K562 (cell line): Measurements from ENCODE around the gene CDK1. TPM values are rescaled to one million over a fixed set of nuclear protein-coding genes. Genes with fewer than 3 reads are reported as not detected.

Experiments
- ATAC-seq: fragments of 200-7000 bp; cut with Tn5 transposase; 3 replicates; pipeline ENCODE4 v1.9.1; 2020; ENCODE audit warnings: moderate library complexity
- BruUV-seq: library from RNA; stranded (reverse); fragments of 400-500 nt; replicated peaks from 2 replicates; lab custom pipeline; 2021; lab: Mats Ljungman, UMichigan
- CTCF ChIA-PET: fragments of 300-600 bp; formaldehyde crosslinking; extraction: SDS; loops from one replicate; lab custom pipeline; 2021; ENCODE audit warnings: low intra/inter-chr PET ratio; lab: Yijun Ruan, JAX
- POLR2A ChIA-PET: fragments of 300-600, 350-650 bp; sonication (Branson Sonifier 250); formaldehyde crosslinking; extraction: SDS; loops from one replicate; lab custom pipeline; 2021; ENCODE audit warnings: antibody characterized with exemption, inconsistent platforms; lab: Yijun Ruan, JAX
- DNase-seq, 4 experiments: peaks; one replicate each; pipeline versions ENCODE4 v3.0.0 to v3.0.0-alpha.2; 2011 to 2018; ENCODE audit warnings: low spot score in 3 of 4, mixed read lengths in 3 of 4; ENCODE audit errors: extremely low read depth in 1 of 4
- FAIRE-seq: peaks from 2 replicates; lab custom pipeline; 2011; peaks lifted over from hg19 to GRCh38; lab: Jason Lieb, UNC
- H2AFZ ChIP-seq: 2 replicates; pipeline ENCODE4 v1.6.0; 2011; ENCODE audit warnings: low read depth, low read length, control low read depth, inconsistent platforms
- H3K27ac ChIP-seq: fragments of 200-600 bp; 3 replicates; pipeline ENCODE4 v1.8.0; 2011; ENCODE audit warnings: low read depth, mild to moderate bottlenecking, control low read depth, inconsistent platforms, low read length, moderate library complexity, mixed read lengths; ENCODE audit errors: extremely low read depth
- H3K27me3 ChIP-seq, 2 experiments: fragments of 300-600 bp in 1 of 2; 2 replicates in 1 of 2; 3 replicates in 1 of 2; pipeline versions ENCODE4 v1.6.0 to v1.8.0; 2011; ENCODE audit warnings: inconsistent platforms in 2 of 2, low read length in 2 of 2, mild to moderate bottlenecking in 1 of 2, mixed read lengths in 1 of 2, moderate library complexity in 1 of 2; ENCODE audit not compliant: control insufficient read depth in 2 of 2, insufficient read depth in 2 of 2
- H3K36me3 ChIP-seq: fragments of 300-600 bp; 3 replicates; pipeline ENCODE4 v1.8.0; 2011; ENCODE audit warnings: mild to moderate bottlenecking, low read length, inconsistent platforms; ENCODE audit not compliant: control insufficient read depth, insufficient read depth
- H3K4me1 ChIP-seq, 2 experiments: fragments of 200-600 bp in 1 of 2; replicated peaks in 1 of 2; 2 replicates in 1 of 2; 3 replicates in 1 of 2; pipeline versions ENCODE4 v1.5.1 to v1.8.0; 2011; ENCODE audit warnings: inconsistent platforms in 2 of 2, low read length in 2 of 2, mild to moderate bottlenecking in 1 of 2, mixed read lengths in 1 of 2, moderate library complexity in 1 of 2; ENCODE audit not compliant: control insufficient read depth in 2 of 2, insufficient read depth in 2 of 2
- H3K4me2 ChIP-seq: 2 replicates; pipeline ENCODE4 v1.6.1; 2011; ENCODE audit warnings: low read length, control low read depth, inconsistent platforms, mixed read lengths; ENCODE audit not compliant: insufficient read depth
- H3K4me3 ChIP-seq: fragments of 200-600 bp; sonication (generic), shearing (Covaris generic); 2 replicates; pipeline ENCODE4 v1.5.1; 2016; ENCODE audit warnings: control low read depth, inconsistent platforms
- H3K79me2 ChIP-seq: fragments of 200-600 bp; 3 replicates; pipeline ENCODE4 v1.8.0; 2011; ENCODE audit warnings: low read length, inconsistent platforms; ENCODE audit not compliant: control insufficient read depth, insufficient read depth
- H3K9ac ChIP-seq, 2 experiments: 2 replicates each; pipeline versions ENCODE4 v1.6.0 to v1.6.1; 2011; ENCODE audit warnings: low read depth in 2 of 2, low read length in 2 of 2, control low read depth in 1 of 2, inconsistent platforms in 1 of 2, mild to moderate bottlenecking in 1 of 2, mixed read lengths in 1 of 2; ENCODE audit not compliant: insufficient read depth in 1 of 2
- H3K9me1 ChIP-seq: one replicate; pipeline ENCODE4 v1.6.0; 2011; ENCODE audit warnings: inconsistent platforms, mild to moderate bottlenecking, low read length, moderate library complexity; ENCODE audit not compliant: control insufficient read depth, insufficient read depth
- H3K9me3 ChIP-seq: replicated peaks from 2 replicates; pipeline ENCODE4 v1.5.1; 2011; ENCODE audit warnings: low read depth, low read length, inconsistent platforms; ENCODE audit not compliant: control insufficient read depth, insufficient read depth
- H4K20me1 ChIP-seq: replicated peaks from 2 replicates; pipeline ENCODE4 v1.6.1; 2011; ENCODE audit warnings: low read length, inconsistent platforms, mixed read lengths; ENCODE audit not compliant: control insufficient read depth, insufficient read depth
- IFI16 ChIP-seq: fragments of 250-450 bp; sonication (Bioruptor Pico); IDR thresholded peaks from 2 replicates; pipeline ENCODE4 v2.1.2; 2022; ENCODE audit warnings: mild to moderate bottlenecking, inconsistent platforms
- PTTG1 ChIP-seq: fragments of 450-650 bp; IDR thresholded peaks from 2 replicates; pipeline ENCODE4 v1.6.1; 2016; ENCODE audit warnings: low read depth, mild to moderate bottlenecking, missing genetic modification characterization, missing compliant biosample characterization
- SLC30A9 ChIP-seq: fragments of 250-450 bp; sonication (Bioruptor Pico); IDR thresholded peaks from 2 replicates; pipeline ENCODE4 v1.8.0; 2022; ENCODE audit warnings: mild to moderate bottlenecking, moderate library complexity
- STAG1 ChIP-seq: sonication (generic); formaldehyde crosslinking; IDR thresholded peaks from 2 replicates; pipeline ENCODE4 v1.5.0; 2020; ENCODE audit warnings: missing genetic modification reagents, borderline replicate concordance
- XRCC3 ChIP-seq: fragments of 450-650 bp; IDR thresholded peaks from 2 replicates; pipeline ENCODE4 v1.6.1; 2017; ENCODE audit warnings: mild to moderate bottlenecking, moderate library complexity
- ZNF24 ChIP-seq: fragments of 450-650 bp; IDR thresholded peaks from 2 replicates; pipeline ENCODE4 v1.6.1; 2016
- WGBS: fragments of 100-300 bp; shearing (Covaris generic); methylation state at CpG from one replicate; pipeline ENCODE4 v1.1.6; 2016; ENCODE audit warnings: low coverage, mixed read lengths; ENCODE audit not compliant: insufficient coverage; ENCODE audit errors: missing lambda C conversion rate; 5-methylcytosine and 5-hydroxymethylcytosine counted together
- in situ Hi-C: fragments of 300-500 bp; cut with MboI; formaldehyde crosslinking; loops from 4 replicates; pipeline ENCODE4 v1.15.0; 2018; ENCODE audit warnings: inconsistent platforms, mixed read lengths
- intact Hi-C: fragments of 100-400 bp; cut with micrococcal nuclease; formaldehyde crosslinking; loops from 2 replicates; pipeline ENCODE4 v1.14.2; 2022
- polyA plus RNA-seq, 8 experiments: library from polyadenylated mRNA; depleted of rRNA in 4 of 8; stranded (reverse) in 5 of 8; unstranded in 3 of 8; fragments of >200 nt; fragmentation: Nextera tagmentation in 2 of 8; fragmentation: Illumina TruSeq in 1 of 8; extraction: Ambion mirVana in 2 of 8; extraction: Trizol in 1 of 8; gene quantifications; 2 replicates each; pipeline versions ENCODE4 v1.2.1 to v1.2.3, GENCODE V29; 2011 to 2014; ENCODE audit warnings: inconsistent platforms in 1 of 8, missing spikeins in 1 of 8
- total RNA-seq, 7 experiments: library from RNA; depleted of rRNA in 6 of 7; stranded (reverse); fragments of >200 nt in 6 of 7; fragmentation: Illumina TruSeq in 2 of 7; extraction: Trizol in 2 of 7; gene quantifications; 2 replicates each; pipeline versions ENCODE4 v1.2.1 to v1.2.3, GENCODE V29; 2011 to 2021; ENCODE audit warnings: low replicate concordance in 1 of 7
- TF ChIP-seq, protein P1 (sequence below): fragments of 250-450 bp; sonication (Bioruptor Pico); IDR thresholded peaks from 2 replicates; pipeline ENCODE4 v1.8.0; 2022; ENCODE audit warnings: moderate library complexity, mild to moderate bottlenecking, inconsistent platforms

Gene CDK1
- total and polyA plus RNA-seq, 9 of the 15 experiments (the other 6 are each of a cell fraction or from before 2014, with no cell fraction given) = 156 to 685 (median 236) TPM

DNA sequence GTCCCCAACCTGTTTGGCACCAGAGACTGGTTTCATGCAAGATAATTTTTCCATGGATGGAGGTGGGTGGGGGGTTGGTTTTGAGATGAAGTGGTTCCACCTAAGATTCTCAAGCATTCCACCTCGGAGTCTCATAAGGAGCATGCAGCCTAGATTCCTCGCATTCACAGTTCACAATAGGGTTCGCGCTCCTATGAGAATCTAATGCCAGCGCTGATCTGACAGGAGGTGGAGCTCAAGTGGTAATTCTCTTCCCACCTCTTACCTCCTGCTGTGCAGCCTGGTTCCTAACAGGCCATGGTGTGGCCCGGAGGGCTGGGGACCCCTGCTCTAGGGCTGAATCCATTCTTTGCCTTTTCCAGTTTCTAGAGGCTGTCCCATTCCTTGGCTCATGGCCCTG, 19.1 kb upstream of the CDK1 start:
- H3K27ac ChIP-seq = no peak overlapping the region
- no peak overlapping the region for H3K9ac ChIP-seq
- no peak overlapping the region for H3K4me3 ChIP-seq
- FAIRE-seq (no peak), DNase-seq (no peak), ATAC-seq (no peak; the same call in 2 of the 3 replicates)
- H4K20me1 ChIP-seq = no peaks in the 10 kb centered on the region
- no peak overlapping the region for H2AFZ ChIP-seq
- no peak overlapping the region for H3K4me2 ChIP-seq
- no peak for TF ChIP-seq SLC30A9 (CRISPR knock-in tag)
- no peak for TF ChIP-seq PTTG1 (tag)
- TF ChIP-seq XRCC3 = no peak
- peaks cover 2 to 22% of the 10 kb centered on the region in 2 experiments; a peak in 4 of 5 replicates for H3K27me3 ChIP-seq
- H3K36me3 ChIP-seq = no peaks in the 10 kb centered on the region
- no peaks in the 10 kb centered on the region for H3K9me1 ChIP-seq
- BruUV-seq = no TSS peak
- no peaks in the 10 kb centered on the region for H3K4me1 ChIP-seq
- no peaks in the 10 kb centered on the region for H3K9me3 ChIP-seq
- in situ Hi-C loops (loop anchor here (10.0 kb wide), 1 partner anchor 304 kb away; no protein-coding TSS in a partner anchor), intact Hi-C loops (no loop called here)
- WGBS = 11% methylated on average over 6 of the region's 6 CpGs
- CTCF ChIA-PET = no interaction called here
- H3K79me2 ChIP-seq = no peaks in the 10 kb centered on the region
- POLR2A ChIA-PET = interaction anchor here (0.6 kb wide), 1 partner anchor 13 kb away, joined by 3 read pairs; no protein-coding TSS in a partner anchor

DNA sequence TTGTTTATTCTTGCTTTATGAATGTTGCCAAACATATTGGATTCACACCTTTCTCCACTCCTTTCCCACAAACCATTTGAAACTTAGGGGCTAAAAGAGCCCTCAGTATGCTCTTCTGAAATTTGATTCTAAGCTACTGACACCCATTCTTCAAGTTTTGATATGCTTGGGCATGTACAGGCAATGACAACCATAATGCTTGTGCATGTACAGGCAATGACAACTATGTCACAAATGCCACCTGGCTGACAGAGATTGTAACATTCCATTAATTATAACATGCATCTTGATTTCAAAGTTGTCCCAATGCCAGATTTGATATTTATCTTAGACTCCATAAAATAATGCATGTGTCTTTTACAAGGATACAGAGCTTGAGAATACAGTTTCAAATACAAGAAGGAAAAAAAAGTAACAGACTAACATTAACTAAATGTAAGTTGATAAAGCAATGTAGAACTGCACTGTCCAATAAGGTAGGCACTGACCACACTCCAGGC, 17.5 kb upstream of the CDK1 start:
- no peak overlapping the region for H2AFZ ChIP-seq
- H3K79me2 ChIP-seq = no peaks in the 10 kb centered on the region
- in situ Hi-C loops (no loop called here), intact Hi-C loops (no loop called here)
- CTCF ChIA-PET = no interaction called here
- no peaks in the 10 kb centered on the region for H3K4me1 ChIP-seq
- H3K27ac ChIP-seq = no peak overlapping the region
- H3K36me3 ChIP-seq = no peaks in the 10 kb centered on the region
- H3K27me3 ChIP-seq = peaks cover 5 to 22% of the 10 kb centered on the region in 2 experiments
- no peak overlapping the region for H3K4me3 ChIP-seq
- H3K9me3 ChIP-seq = no peaks in the 10 kb centered on the region
- DNase-seq (no peak), FAIRE-seq (no peak), ATAC-seq (no peak)
- POLR2A ChIA-PET = interaction anchor here (0.6 to 1.0 kb wide), 2 partner anchors 9 to 10 kb away, joined by 3 read pairs; no protein-coding TSS in a partner anchor
- H3K9ac ChIP-seq = no peak overlapping the region
- H3K4me2 ChIP-seq = no peak overlapping the region
- no peaks in the 10 kb centered on the region for H3K9me1 ChIP-seq
- H4K20me1 ChIP-seq = no peaks in the 10 kb centered on the region
- no TSS peak for BruUV-seq
- TF ChIP-seq ZNF24 (no peak), IFI16 (CRISPR knock-in tag) (no peak), STAG1 (CRISPR knock-in tag) (no peak)
- TF ChIP-seq, protein P1, sequence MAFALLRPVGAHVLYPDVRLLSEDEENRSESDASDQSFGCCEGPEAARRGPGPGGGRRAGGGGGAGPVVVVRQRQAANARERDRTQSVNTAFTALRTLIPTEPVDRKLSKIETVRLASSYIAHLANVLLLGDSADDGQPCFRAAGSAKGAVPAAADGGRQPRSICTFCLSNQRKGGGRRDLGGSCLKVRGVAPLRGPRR (CRISPR knock-in tag) = no peak
